HG03060 (cell line): Measurements from ENCODE around the gene PRDM4.
A peak's percentile ranks its signal among the peaks of the same experiment; 100 is the strongest.
"Not testable (repeated sequence)": the region's sequence is repeated elsewhere in the genome, so short reads cannot be mapped to it uniquely, and the experiment has no call there.

Experiments
- ATAC-seq: cut with Tn5 transposase; IDR thresholded peaks from one replicate; pipeline ENCODE4 v1.9.1; 2021; ENCODE audit warnings: low read depth, moderate number of reproducible peaks; ENCODE audit not compliant: unreplicated experiment

PRDM4 gene

DNA sequence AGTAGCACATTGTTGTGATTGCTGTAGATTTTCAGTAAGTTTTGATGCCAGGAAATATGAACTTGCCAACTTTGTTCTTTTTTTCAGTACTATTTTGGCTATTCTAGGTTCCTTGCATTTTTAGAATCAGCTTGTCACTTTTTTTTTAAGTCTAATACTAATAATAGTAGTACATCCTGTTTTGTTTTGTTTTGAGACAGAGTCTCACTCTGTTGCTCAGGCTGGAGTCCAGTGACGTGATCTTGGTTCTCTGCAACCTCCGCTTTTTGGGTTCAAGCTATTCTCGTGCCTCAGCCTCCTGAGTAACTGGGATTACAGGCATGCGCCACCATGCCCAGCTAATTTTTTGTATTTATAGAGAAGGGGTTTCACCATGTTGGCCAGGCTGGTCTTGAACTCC is 58.8 kb downstream of the PRDM4 start:
- no peak for ATAC-seq

DNA sequence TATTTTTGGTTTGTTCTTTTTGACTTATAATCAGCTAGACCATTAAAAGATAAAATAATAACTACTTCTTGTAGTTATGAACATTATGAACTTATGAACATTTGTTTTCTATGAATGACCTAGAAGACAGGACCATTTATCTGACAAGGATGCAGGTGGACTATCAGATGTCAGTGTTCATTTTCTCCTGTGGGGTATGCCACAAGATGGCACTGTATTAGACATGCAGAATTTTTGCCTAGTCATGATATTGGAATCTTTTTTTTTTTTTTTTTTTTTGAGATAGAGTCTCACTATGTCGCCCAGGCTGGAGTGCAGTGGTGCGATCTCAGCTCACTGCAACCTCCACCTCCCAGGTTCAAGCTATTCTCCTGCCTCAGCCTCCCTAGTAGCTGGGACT is 65.2 kb downstream of the PRDM4 start:
- not testable (repeated sequence) for ATAC-seq

DNA sequence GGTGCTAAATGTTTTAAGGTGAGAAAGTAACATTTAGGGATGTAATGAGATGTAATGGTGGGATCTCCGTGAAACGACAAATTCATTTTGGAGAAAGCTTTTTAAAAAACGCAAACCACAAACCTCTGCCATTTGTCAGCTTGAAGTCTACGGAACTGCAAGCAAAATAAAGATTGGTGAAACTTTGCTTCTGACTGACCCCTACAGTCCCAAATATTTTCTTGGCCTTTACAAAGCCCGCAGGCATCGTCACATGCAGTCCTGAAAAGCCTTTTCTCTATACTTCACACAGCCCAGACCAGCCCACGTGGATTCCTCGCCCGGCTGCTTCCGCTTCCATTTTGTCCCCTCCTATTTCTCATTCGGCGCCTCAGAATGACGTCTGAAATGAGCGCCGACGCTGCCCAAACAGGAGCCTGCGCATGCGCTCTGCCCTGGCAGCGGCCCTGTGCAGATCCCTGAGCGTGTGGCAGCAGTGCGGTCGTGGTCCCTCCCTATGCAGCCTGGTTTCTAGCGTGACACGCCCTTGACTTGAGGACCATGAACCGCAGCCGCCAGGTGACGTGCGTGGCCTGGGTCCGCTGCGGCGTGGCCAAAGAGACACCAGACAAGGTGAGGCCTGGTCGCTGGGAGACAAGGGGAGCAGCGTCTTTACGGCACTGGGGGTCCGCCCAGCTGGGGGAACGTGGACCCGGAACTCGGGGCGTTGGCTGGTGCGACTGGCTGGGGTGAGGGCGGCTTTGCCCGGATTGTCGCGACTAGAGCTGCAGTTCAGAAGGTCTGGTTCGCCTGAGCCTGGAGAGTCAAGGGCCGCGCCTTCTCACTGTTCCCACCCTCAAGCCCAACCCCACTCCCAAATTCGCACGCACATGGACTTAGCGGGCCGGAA is 75.3 kb downstream of the PRDM4 start, which contains the start of gene PWP1:
PWP1 (plus strand) TSS at position 440 of the 889 bp plus-strand sequence; CDS start at position 541, 101 bp downstream.
- ATAC-seq: peak; percentile 64

DNA sequence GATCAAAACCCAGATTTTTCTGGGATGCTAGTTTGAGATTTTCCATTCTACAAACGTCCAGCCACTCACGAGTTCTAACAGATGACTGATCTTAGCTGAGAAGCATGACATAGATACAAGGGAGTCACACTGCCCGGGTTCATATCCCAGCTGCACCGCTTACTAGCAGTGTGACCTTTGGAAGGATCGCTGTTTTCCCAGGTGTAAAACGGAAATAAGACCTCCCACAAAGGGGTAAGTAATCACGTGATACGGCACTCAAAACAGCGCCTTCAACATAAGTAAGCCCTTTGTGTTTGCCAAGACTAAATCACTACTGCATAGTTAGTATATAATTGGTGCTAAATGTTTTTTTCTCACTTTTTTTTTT is 76.0 kb downstream of the PRDM4 start:
- no peak for ATAC-seq

DNA sequence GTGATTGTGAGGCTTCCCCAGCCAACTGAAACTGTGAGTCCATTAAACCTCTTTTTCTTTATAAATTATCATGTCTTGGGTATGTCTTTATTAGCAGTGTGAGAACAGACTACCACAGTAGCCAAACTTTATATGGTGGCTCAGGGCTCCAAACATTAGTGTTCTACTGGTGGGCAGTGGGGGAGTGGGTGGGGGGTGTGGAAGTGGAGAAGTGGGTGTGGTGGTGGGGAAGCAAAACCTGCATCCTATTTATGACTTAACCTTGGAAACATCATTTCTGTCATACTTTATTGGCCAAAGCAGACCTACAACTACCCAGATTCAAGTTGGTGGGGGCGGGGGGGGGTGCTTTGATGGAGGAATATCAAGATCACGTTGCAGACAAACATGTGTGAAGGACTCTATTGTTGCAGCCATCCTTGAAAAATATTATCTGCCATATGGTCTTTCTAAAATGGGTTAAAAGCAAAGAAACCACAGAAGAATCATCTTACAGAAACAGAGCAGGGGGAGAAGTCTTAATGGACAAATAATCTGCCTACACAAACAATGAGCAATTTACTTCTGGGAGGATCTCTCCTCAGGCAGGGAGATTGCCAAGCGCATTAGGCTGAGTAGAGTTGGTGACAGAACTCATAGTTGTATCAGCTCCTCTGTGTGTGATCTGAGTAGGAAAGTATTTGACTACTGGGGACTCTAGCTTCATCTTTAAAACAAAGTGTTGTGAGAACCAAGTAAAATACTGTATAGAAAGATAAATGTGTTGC is 76.7 kb downstream of the PRDM4 start:
- no peak for ATAC-seq
